Prostate gland (tissue), 2 donors: ENCODE measurements around the gene FDPS.

Experiments
- POLR2A ChIP-seq: fragments of 450-650 bp; IDR thresholded peaks from one replicate; pipeline ENCODE4 v1.6.1; 2016; ENCODE audit warnings: antibody characterized with exemption, mild to moderate bottlenecking
- POLR2AphosphoS5 ChIP-seq: sonication (generic); formaldehyde crosslinking; IDR thresholded peaks from one replicate; pipeline ENCODE4 v1.6.1; 2017; ENCODE audit warnings: antibody characterized with exemption
- TF ChIP-seq, protein P1 (sequence below), 4 experiments: fragments of 200-600 bp in 2 of 4; fragments of 450-650 bp in 2 of 4; sonication (generic) in 2 of 4; IDR thresholded peaks; 1 replicate in 3 of 4; 2 replicates in 1 of 4; pipeline ENCODE4 v1.5.1; 2016 to 2019; ENCODE audit warnings: antibody characterized with exemption in 4 of 4, mild to moderate bottlenecking in 2 of 4, moderate library complexity in 2 of 4

DNA sequence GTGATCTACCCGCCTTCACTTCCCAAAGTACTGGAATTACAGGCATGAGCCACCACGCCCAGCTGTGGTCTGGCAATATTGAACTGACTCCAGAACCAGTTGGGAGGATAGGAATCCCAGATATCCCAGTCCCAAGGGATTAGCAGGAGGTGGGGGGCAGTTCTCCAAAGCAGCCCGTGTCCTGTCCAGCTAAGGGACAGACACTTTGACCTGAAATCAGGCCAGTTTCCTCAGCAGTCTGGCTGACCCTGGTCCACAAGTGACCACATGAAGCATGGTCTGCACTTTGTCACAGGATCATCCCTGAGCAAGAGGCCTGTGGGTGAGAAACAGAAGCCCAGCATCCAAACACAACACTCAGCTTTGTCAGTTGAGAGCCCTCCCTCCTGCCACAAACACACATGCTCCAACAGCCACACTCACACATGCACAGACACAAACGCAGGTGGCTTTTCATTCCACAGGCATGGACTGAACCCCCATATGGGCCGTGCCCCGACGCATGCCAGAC lies 2.7 kb upstream of the FDPS start:
- TF ChIP-seq POLR2AphosphoS5 (no peak), POLR2A (no peak)
- TF ChIP-seq, protein P1, sequence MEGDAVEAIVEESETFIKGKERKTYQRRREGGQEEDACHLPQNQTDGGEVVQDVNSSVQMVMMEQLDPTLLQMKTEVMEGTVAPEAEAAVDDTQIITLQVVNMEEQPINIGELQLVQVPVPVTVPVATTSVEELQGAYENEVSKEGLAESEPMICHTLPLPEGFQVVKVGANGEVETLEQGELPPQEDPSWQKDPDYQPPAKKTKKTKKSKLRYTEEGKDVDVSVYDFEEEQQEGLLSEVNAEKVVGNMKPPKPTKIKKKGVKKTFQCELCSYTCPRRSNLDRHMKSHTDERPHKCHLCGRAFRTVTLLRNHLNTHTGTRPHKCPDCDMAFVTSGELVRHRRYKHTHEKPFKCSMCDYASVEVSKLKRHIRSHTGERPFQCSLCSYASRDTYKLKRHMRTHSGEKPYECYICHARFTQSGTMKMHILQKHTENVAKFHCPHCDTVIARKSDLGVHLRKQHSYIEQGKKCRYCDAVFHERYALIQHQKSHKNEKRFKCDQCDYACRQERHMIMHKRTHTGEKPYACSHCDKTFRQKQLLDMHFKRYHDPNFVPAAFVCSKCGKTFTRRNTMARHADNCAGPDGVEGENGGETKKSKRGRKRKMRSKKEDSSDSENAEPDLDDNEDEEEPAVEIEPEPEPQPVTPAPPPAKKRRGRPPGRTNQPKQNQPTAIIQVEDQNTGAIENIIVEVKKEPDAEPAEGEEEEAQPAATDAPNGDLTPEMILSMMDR (IDR thresholded peaks at IDR 0.05) = no peak
